22Rv1 (cell line): ENCODE results near the gene TOPBP1.

Source experiments
- ZFX ChIP-seq: fragments of 450-650 bp; IDR thresholded peaks from 2 replicates; pipeline ENCODE4 v1.6.1; 2017; ENCODE audit warnings: antibody characterized with exemption, borderline replicate concordance
- TF ChIP-seq, protein P1 (sequence below): fragments of 450-650 bp; IDR thresholded peaks from 2 replicates; pipeline ENCODE4 v1.5.1; 2017; ENCODE audit warnings: mild to moderate bottlenecking

DNA sequence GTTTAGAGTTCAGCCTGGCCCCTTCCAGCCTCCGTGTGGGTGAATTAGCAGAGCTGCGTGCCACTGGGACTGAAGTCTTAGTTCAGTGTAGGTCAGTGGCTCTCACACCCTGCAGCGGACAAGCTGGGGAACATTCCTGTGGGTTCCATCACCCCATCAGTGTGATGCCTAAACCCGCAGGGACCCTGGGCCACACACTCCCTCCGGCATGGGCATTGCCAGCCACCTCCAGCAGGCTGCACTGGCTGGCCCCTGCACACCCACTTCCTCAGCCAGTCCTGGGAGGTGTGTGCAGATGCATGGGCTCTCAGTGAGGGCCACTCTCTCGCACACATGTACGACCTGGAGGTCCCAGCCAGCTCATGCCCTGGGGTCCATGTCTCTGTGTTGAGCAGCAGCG is 32.1 kb upstream of the TOPBP1 start:
- TF ChIP-seq, protein P1, sequence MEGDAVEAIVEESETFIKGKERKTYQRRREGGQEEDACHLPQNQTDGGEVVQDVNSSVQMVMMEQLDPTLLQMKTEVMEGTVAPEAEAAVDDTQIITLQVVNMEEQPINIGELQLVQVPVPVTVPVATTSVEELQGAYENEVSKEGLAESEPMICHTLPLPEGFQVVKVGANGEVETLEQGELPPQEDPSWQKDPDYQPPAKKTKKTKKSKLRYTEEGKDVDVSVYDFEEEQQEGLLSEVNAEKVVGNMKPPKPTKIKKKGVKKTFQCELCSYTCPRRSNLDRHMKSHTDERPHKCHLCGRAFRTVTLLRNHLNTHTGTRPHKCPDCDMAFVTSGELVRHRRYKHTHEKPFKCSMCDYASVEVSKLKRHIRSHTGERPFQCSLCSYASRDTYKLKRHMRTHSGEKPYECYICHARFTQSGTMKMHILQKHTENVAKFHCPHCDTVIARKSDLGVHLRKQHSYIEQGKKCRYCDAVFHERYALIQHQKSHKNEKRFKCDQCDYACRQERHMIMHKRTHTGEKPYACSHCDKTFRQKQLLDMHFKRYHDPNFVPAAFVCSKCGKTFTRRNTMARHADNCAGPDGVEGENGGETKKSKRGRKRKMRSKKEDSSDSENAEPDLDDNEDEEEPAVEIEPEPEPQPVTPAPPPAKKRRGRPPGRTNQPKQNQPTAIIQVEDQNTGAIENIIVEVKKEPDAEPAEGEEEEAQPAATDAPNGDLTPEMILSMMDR, result no peak
- no peak for TF ChIP-seq ZFX
